NCI-H524 treated with DMSO at 0.1 percent for 48 hours (cell line): ENCODE measurements around the gene OXLD1.
"Not testable (repeated sequence)": the region's sequence is repeated elsewhere in the genome, so short reads cannot be mapped to it uniquely, and the experiment has no call there.

Experiments
- DNase-seq: peaks from one replicate; lab custom pipeline; 2025; lab: John Stamatoyannopoulos, UW

Gene OXLD1

GRCh38 chr17:81652906-81653771, 13.3 kb downstream of the OXLD1 start:
- DNase-seq: no peak

GRCh38 chr17:81651692-81652091, 14.7 kb downstream of the OXLD1 start:
- DNase-seq: no peak

GRCh38 chr17:81650951-81651350, 15.5 kb downstream of the OXLD1 start:
- no peak for DNase-seq

GRCh38 chr17:81648707-81649085, 17.7 kb downstream of the OXLD1 start:
- DNase-seq: no peak

- no peak for DNase-seq
Observed at GRCh38 chr17:81648013-81648706, 18.2 kb downstream of the OXLD1 start.

- no peak for DNase-seq
Observed at GRCh38 chr17:81647640-81648012, 18.8 kb downstream of the OXLD1 start.

GRCh38 chr17:81646869-81647600, 19.4 kb downstream of the OXLD1 start:
- no peak for DNase-seq

- DNase-seq: no peak
Observed at GRCh38 chr17:81644976-81645952, 21.1 kb downstream of the OXLD1 start.

- no peak for DNase-seq
Observed at GRCh38 chr17:81644496-81644895, 21.9 kb downstream of the OXLD1 start.

GRCh38 chr17:81641825-81642489, 24.4 kb downstream of the OXLD1 start:
- no peak for DNase-seq

GRCh38 chr17:81640011-81640410, 26.4 kb downstream of the OXLD1 start:
- no peak for DNase-seq

- DNase-seq: no peak
Observed at GRCh38 chr17:81638683-81639082, 27.7 kb downstream of the OXLD1 start.

GRCh38 chr17:81636505-81637288, 29.7 kb downstream of the OXLD1 start, which contains the start of the genes NPLOC4 and TSPAN10:
TSS of gene NPLOC4 (minus strand) at chr17:81637112. CDS start at chr17:81636930, 182 bp downstream.
TSS of gene TSPAN10 (plus strand) at chr17:81637196. CDS start at chr17:81642413, 5,217 bp downstream.
- DNase-seq: peak; percentile 35

GRCh38 chr17:81635973-81636504, 30.4 kb downstream of the OXLD1 start:
- no peak for DNase-seq

- no peak for DNase-seq
Observed at GRCh38 chr17:81635431-81635830, 31.0 kb downstream of the OXLD1 start.

GRCh38 chr17:81631482-81631881, 34.9 kb downstream of the OXLD1 start:
- no peak for DNase-seq

GRCh38 chr17:81630274-81630673, 36.1 kb downstream of the OXLD1 start:
- DNase-seq: no peak

GRCh38 chr17:81621494-81622130, 44.8 kb downstream of the OXLD1 start:
- no peak for DNase-seq

GRCh38 chr17:81618307-81618706, 48.1 kb downstream of the OXLD1 start:
- not testable (repeated sequence) for DNase-seq
